Measurements from ENCODE around the gene AHNAK.
"Not testable (repeated sequence)": the region's sequence is repeated elsewhere in the genome, so short reads cannot be mapped to it uniquely, and the experiment has no call there.

Gene AHNAK

GRCh38 chr11:62552485-62553079 lies 6.0 kb upstream of the AHNAK start:
- no peak for DNase-seq (ENCODE audit: low spot score)

- DNase-seq (ENCODE audit: low spot score) = not testable (repeated sequence)
Measured at GRCh38 chr11:62550478-62550877, 3.9 kb upstream of the AHNAK start.

GRCh38 chr11:62548545-62549335 lies 2.1 kb upstream of the AHNAK start:
- no peak for DNase-seq (ENCODE audit: low spot score)

GRCh38 chr11:62547691-62548281 lies 1.2 kb upstream of the AHNAK start:
- no peak for DNase-seq (ENCODE audit: low spot score)

- no peak for DNase-seq (ENCODE audit: low spot score)
Measured at GRCh38 chr11:62546929-62547625, 471 bp upstream of the AHNAK start.

DNA sequence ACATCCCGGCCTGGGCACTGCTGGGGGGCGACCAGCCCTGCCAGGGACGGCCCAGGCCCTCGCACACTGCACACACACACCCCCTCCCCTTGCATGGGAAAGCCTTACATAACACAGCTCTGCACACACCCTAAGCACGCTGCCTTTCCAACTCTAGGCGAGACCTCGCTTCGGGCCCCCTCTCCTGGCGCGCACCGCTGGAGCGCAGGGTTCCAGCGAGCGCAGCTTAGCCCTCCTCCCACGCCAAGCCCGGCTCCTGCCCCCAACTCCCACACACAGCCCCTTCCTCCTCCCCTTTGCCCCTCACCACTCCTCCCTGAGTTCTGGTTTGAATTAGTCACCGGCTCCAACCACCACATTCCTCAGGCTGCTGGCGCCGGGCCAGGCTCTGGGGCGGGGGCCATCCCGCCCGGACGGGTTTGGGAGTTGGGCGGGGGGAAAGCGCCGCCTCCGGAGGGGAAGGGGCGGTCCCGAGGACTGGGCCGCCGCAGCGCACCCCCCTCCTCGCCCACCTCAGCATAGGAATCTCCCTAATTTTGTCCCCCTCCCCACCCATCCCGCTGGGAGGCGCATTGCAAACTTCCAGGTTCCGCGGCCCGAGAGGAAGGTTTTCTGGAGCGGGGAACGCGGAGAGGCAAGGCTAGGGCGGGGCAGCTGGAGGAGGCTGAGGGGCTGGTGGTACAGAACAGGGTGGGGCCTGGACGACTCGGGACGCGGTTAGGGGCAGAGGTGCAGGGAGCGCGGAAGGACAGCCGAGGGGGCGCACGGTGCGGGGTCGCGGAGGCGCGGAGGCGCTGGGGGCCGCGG lies 966 bp downstream of the AHNAK start:
- no peak for DNase-seq (ENCODE audit: low spot score)

GRCh38 chr11:62544581-62545436 lies 1.8 kb downstream of the AHNAK start:
- no peak for DNase-seq (ENCODE audit: low spot score)

DNA sequence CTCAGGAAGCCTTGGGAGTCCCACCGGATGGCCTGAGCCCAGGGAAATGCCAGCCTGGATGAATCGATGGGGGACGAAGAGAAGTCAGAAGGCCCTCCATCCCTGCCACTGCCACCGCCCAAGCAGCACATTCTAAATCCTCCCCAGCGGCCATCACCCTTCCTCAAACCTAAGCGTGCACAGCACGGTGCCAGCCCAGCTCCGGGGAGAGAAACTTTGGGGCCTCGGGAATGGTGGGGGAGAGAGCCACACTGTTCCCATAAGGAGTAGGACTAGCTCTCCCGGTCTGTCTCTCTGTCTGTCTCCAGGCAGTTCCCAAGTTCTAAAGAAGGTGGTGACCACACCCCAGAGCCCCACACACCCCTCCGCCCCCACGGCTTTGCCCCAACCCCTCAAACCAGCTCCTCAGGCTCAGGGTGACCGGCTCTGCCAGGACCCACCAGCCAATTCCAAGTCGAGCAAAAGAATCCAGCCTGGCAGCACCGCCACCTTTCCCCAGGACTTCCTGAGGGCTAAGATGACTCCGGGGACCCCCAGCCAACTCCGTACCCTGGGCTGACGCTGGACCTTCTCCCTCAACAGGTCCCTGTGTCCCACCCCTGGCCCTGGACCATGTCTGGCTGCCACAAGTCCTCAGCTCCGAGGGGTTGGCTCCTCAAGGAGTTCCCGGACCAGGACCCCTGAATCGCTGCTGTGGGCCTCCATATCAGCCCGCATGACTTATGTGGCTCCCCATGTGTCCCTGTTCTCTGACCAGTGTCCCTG lies 2.7 kb downstream of the AHNAK start:
- no peak for DNase-seq (ENCODE audit: low spot score)

- DNase-seq (ENCODE audit: low spot score) = peak; percentile 88
Measured at GRCh38 chr11:62542750-62543567, 3.6 kb downstream of the AHNAK start.

GRCh38 chr11:62542111-62542745 lies 4.4 kb downstream of the AHNAK start:
- no peak for DNase-seq (ENCODE audit: low spot score)

DNA sequence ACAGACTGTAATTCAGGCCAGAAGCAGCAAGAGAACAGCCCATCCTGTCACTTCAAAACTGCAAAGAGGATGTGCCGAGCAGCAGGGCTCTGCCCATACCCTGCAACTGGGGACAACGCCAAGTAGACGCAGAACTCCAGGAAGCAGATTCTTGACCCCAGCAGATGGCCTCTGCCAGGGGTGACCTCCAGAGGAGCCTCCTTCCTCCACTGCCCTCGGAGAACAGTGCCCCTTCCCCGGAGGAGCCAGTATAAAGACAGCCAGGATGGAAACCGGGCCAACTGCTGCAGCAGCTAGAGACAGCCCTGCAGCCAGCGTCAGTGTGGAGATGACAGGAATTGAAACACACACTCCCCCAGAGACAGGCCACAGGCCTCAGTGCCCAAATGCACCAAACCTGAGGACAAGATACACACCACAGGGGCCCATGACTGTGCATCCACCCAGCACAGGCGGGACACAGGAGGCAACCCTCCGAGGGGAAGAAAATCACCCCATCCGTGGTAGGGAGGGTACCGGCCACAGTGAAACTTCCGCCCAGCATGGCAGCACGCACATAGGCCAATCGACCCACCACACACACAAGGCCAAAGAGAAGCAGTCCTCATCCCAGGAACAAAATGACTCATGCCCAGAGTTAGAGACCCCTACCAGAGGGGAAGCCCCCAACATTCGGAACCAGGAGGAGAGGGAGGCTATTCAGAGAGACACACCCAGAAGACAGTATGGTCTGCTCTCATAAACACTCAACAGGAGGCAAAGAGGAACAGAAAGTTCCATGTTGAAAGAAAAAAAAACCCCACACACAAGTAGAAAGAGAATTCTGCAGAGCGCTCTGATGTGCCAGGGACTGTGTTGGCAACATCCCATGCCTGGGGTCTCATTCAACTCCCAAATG lies 5.6 kb downstream of the AHNAK start:
- no peak for DNase-seq (ENCODE audit: low spot score)

DNA sequence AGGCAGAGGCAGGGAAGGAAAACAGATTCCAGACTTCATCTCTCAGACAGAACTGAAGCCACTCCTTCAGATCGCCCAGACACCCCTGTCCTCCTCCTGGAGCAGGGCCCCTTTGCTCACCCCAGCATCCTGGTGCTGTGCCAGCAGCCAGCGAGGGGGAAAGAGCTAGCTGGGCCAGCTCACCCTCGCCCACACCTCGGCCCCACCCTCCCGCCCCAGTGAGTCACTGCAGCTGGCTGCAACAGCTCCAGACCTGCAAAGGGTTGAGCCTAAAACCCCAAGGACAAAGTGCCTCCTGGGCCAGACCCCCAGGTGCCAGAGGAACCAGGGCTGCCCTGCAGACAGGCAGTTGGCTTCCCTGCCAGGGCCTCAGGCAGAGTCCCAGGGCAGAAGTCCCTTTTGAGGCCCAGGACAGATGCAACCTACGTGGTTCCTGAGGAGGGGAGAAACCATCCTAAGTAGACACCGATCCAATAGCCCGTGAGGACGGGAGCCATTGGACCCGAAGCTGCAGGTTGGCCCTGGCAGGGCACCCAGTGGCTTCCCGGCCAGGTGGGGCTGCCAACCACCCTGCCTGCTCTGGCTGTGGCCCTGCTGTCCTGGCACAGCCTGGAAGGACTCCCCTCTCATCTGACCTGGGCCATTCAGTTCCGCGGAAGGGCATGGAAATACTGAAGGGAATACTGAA lies 7.2 kb downstream of the AHNAK start:
- DNase-seq (ENCODE audit: low spot score) = peak; percentile 34

DNA sequence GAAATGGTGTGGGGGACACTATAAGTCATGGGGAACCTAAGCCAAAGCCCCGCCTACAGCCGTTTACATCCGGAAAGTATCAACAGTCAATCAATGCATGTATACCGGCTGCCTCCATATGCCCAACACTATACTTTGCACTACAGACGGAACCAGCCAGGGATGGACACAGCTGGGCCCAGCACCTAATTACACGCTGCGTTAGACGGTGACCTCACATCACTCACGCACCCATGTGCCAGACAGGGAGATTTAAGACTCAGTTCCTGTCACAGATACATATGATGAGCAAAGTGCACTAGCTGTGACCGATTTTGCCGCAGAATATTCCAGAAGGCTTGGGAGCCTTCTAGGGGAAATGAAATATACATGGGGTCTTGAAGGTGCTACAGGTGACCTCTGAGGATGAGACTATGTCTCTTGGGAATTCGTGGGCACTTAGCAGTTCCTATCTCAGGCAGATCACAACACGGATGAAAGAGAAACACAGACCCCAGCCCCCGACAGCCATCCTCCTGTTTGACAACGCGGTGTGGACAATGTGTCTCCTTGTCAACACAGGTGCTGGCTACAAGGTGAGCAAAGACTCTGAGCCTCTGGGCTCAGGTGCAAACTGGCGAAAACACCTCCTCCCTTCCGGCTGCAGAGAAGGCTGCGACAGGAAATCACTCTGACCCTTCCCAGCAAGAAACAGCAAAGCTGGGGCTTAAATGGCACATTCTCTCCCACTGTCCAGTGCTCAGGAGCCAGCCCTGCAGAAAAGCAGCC lies 8.0 kb downstream of the AHNAK start:
- DNase-seq (ENCODE audit: low spot score) = no peak

DNA sequence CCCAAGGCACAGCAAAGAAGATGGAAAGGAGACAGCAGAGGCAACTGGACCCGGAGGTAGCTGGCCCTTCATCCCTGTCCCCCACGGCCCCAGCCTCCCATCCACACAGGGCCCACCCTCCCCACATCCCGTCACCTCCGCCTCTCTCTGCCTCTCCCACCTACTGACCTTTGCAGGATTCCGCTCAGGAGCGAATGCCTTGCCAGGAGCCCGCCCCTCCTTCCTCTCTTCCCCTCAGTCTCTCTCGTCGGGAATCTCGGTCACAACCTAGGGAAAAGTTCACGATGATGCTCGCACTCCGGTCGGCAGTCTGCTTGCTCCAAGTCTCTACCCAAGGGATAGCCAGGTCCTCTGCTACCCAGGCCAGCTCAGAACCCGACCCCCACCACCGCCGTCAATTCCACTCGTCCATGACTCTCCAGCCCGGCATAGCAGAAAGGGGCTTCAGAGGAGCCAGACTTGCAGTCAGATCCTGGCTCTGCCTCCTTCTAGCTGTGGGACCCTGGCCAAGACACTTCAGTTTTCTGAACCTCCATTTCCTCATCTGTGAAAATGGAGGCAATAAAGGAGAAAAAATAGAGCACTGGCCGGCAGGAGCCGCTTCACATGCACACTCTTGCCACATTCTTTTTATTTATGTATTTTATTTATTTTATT lies 10.2 kb downstream of the AHNAK start:
- DNase-seq (ENCODE audit: low spot score) = no peak

GRCh38 chr11:62535802-62536201 lies 10.8 kb downstream of the AHNAK start:
- no peak for DNase-seq (ENCODE audit: low spot score)
